Keratinocyte (primary cell): ENCODE data around the gene HYPK. TPM values are rescaled to one million over a fixed set of nuclear protein-coding genes. Genes with fewer than 3 reads are reported as not detected.

ENCODE experiments used
- DNase-seq: peaks from one replicate; pipeline ENCODE4 v3.0.0-alpha.2; 2011; ENCODE audit warnings: low read depth, missing footprints, low spot score
- FAIRE-seq: peaks from 2 replicates; lab custom pipeline; 2011; peaks lifted over from hg19 to GRCh38; lab: Jason Lieb, UNC
- H2AFZ ChIP-seq: 2 replicates; pipeline ENCODE4 v1.6.0; 2012; ENCODE audit warnings: low read length, control low read depth, inconsistent platforms; ENCODE audit not compliant: control insufficient read depth
- H3K27ac ChIP-seq: 2 replicates; pipeline ENCODE4 v1.5.1; 2011; ENCODE audit warnings: low read length; ENCODE audit not compliant: control insufficient read depth, insufficient read depth
- H3K27me3 ChIP-seq: 3 replicates; pipeline ENCODE4 v1.6.0; 2011; ENCODE audit warnings: low read length; ENCODE audit not compliant: control insufficient read depth, insufficient read depth; ENCODE audit errors: extremely low read depth
- H3K36me3 ChIP-seq, 2 experiments: 2 replicates in 1 of 2; 3 replicates in 1 of 2; pipeline ENCODE4 v1.5.1; 2011; ENCODE audit warnings: low read length in 2 of 2, mild to moderate bottlenecking in 1 of 2; ENCODE audit not compliant: control insufficient read depth in 2 of 2, insufficient read depth in 2 of 2; ENCODE audit errors: extremely low read depth in 1 of 2
- H3K4me1 ChIP-seq: 3 replicates; pipeline ENCODE4 v1.5.1; 2011; ENCODE audit warnings: low read length; ENCODE audit not compliant: control insufficient read depth, insufficient read depth; ENCODE audit errors: extremely low read depth
- H3K4me2 ChIP-seq: 3 replicates; pipeline ENCODE4 v1.6.0; 2011; ENCODE audit warnings: low read depth, low read length; ENCODE audit not compliant: control insufficient read depth, insufficient read depth; ENCODE audit errors: extremely low read depth
- H3K4me3 ChIP-seq, 3 experiments: fragments of 200-600 bp in 1 of 3; sonication (generic) in 1 of 3; 2 replicates in 2 of 3; 3 replicates in 1 of 3; pipeline ENCODE4 v1.5.1; 2011 to 2016; ENCODE audit warnings: low read length in 3 of 3, mild to moderate bottlenecking in 3 of 3, control low read depth in 2 of 3, inconsistent platforms in 1 of 3, low read depth in 1 of 3, mixed read lengths in 1 of 3, mixed run types in 1 of 3, moderate library complexity in 1 of 3; ENCODE audit not compliant: control insufficient read depth in 2 of 3, insufficient read depth in 2 of 3; ENCODE audit errors: extremely low read depth in 1 of 3
- H3K79me2 ChIP-seq: 2 replicates; pipeline ENCODE4 v1.6.0; 2012; ENCODE audit warnings: low read length; ENCODE audit not compliant: control insufficient read depth, insufficient read depth
- H3K9ac ChIP-seq: 3 replicates; pipeline ENCODE4 v1.6.0; 2011; ENCODE audit warnings: low read length; ENCODE audit not compliant: control insufficient read depth, insufficient read depth; ENCODE audit errors: extremely low read depth
- H3K9me1 ChIP-seq: 3 replicates; pipeline ENCODE4 v1.6.0; 2011; ENCODE audit warnings: low read length; ENCODE audit not compliant: control insufficient read depth, insufficient read depth; ENCODE audit errors: extremely low read depth
- H3K9me3 ChIP-seq: 2 replicates; pipeline ENCODE4 v1.5.1; 2012; ENCODE audit warnings: low read depth, low read length; ENCODE audit not compliant: control insufficient read depth
- H4K20me1 ChIP-seq: 3 replicates; pipeline ENCODE4 v1.6.0; 2011; ENCODE audit warnings: low read length; ENCODE audit not compliant: control insufficient read depth, insufficient read depth; ENCODE audit errors: extremely low read depth
- CTCF ChIP-seq, 3 experiments: IDR thresholded peaks in 1 of 3; conservative IDR thresholded peaks in 1 of 3; optimal IDR thresholded peaks in 1 of 3; 2 replicates in 2 of 3; 3 replicates in 1 of 3; pipeline versions ENCODE3 to v1.5.1; 2011; ENCODE audit warnings: low read length in 3 of 3, mild to moderate bottlenecking in 3 of 3, moderate library complexity in 2 of 3, control low read depth in 1 of 3, inconsistent platforms in 1 of 3; ENCODE audit not compliant: insufficient read depth in 2 of 3; ENCODE audit errors: extremely low read depth in 1 of 3
- EZH2 ChIP-seq: IDR thresholded peaks from one replicate; pipeline ENCODE4 v1.6.1; 2012; ENCODE audit warnings: inconsistent platforms, mild to moderate bottlenecking, low read length, moderate library complexity
- dilution Hi-C: fragments of 300-500 bp; cut with MboI; formaldehyde crosslinking; loops from one replicate; pipeline ENCODE4 v1.7.0; 2020; ENCODE audit warnings: low sequenced_read_pairs; ENCODE audit not compliant: extremely low pct_ligation_motif_present
- polyA plus RNA-seq, 5 experiments: library from polyadenylated mRNA; depleted of rRNA in 3 of 5; stranded (reverse) in 3 of 5; stranded (forward) in 1 of 5; unstranded in 1 of 5; fragments of >200 nt; gene quantifications; 1 replicate in 1 of 5; 2 replicates in 3 of 5; 3 replicates in 1 of 5; pipeline versions ENCODE4 v1.2.1 to v1.2.3, GENCODE V29; 2011 to 2012; ENCODE audit warnings: missing spikeins in 2 of 5, low read depth in 1 of 5, low replicate concordance in 1 of 5

The HYPK gene
- polyA plus RNA-seq, 1 donor (not counting 4 experiments of a cell fraction or from before 2014, with no cell fraction given), result 27.5 TPM

- Histone ChIP-seq H3K4me1 (peaks cover 17% of the 10 kb centered on the region), H3K4me3 (no peak overlapping the region), H3K9me1 (no peaks in the 10 kb centered on the region), H3K79me2 (peaks cover 33% of the 10 kb centered on the region), H3K9me3 (no peaks in the 10 kb centered on the region), H3K27ac (no peak overlapping the region), H3K36me3 (peaks cover 24 to 37% of the 10 kb centered on the region in 2 experiments), H3K9ac (no peak overlapping the region), H4K20me1 (no peaks in the 10 kb centered on the region), H2AFZ (no peak overlapping the region), H3K27me3 (no peaks in the 10 kb centered on the region), H3K4me2 (no peak overlapping the region)
- DNase-seq (no peak), FAIRE-seq (no peak)
- dilution Hi-C loops, result no loop called here
- TF ChIP-seq EZH2, result no peak
- TF ChIP-seq CTCF (optimal IDR thresholded peaks at IDR 0.05 in 1 of 3, IDR thresholded peaks at IDR 0.05 in 1 of 3, conservative IDR thresholded peaks at IDR 0.05 in 1 of 3; ENCODE audit: extremely low read depth in 1 of 3, insufficient read depth in 2 of 3, low read length in 3 of 3), result no peak
These were observed 5.2 kb upstream of the HYPK start for GRCh38 chr15:43795197-43795596.

DNA sequence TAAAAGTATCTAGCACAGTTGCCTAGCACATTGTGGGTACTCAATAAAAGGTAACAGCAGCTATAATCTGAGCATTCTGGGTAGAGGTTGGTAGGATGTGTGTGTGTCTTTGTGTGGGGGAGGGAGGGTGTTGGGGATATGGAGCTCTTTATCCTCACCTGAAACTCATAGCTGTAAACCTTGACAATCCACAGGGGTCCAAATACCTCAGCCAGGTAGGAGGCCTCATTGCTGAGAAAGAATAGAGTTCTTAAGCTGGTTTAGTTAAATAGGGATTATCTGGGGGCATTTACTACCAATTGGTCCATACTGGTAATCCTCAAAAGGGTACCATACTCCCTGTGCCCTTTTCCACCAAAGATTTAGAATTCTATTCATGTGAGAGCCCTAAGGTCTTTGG lies 4.4 kb upstream of the HYPK start:
- DNase-seq, result no peak
- no peak overlapping the region for H3K9ac ChIP-seq
- no peak overlapping the region for H3K4me3 ChIP-seq
- no peaks in the 10 kb centered on the region for H3K9me1 ChIP-seq
- no peak for FAIRE-seq
- H3K9me3 ChIP-seq, result no peaks in the 10 kb centered on the region
- no peaks in the 10 kb centered on the region for H4K20me1 ChIP-seq
- no peak overlapping the region for H3K27ac ChIP-seq
- H3K4me2 ChIP-seq, result no peak overlapping the region
- H3K79me2 ChIP-seq, result peaks cover 39% of the 10 kb centered on the region
- no peaks in the 10 kb centered on the region for H3K27me3 ChIP-seq
- dilution Hi-C loops, result no loop called here
- TF ChIP-seq EZH2, result no peak
- TF ChIP-seq CTCF (optimal IDR thresholded peaks at IDR 0.05 in 1 of 3, IDR thresholded peaks at IDR 0.05 in 1 of 3, conservative IDR thresholded peaks at IDR 0.05 in 1 of 3; ENCODE audit: extremely low read depth in 1 of 3, insufficient read depth in 2 of 3, low read length in 3 of 3), result no peak
- H2AFZ ChIP-seq, result no peak overlapping the region
- H3K36me3 ChIP-seq, result peaks cover 24 to 37% of the 10 kb centered on the region in 2 experiments
- H3K4me1 ChIP-seq, result peaks cover 17% of the 10 kb centered on the region
